ENCODE measurements around the gene LEMD1.

GRCh38 chr1:205452933-205453332 is 31.1 kb upstream of the LEMD1 start:
- no peak for TF ChIP-seq ZFP3 (CRISPR knock-in tag; IDR thresholded peaks at IDR 0.05)
- TF ChIP-seq ESRRG (CRISPR knock-in tag; IDR thresholded peaks at IDR 0.05): no peak
- TF ChIP-seq, protein P1, sequence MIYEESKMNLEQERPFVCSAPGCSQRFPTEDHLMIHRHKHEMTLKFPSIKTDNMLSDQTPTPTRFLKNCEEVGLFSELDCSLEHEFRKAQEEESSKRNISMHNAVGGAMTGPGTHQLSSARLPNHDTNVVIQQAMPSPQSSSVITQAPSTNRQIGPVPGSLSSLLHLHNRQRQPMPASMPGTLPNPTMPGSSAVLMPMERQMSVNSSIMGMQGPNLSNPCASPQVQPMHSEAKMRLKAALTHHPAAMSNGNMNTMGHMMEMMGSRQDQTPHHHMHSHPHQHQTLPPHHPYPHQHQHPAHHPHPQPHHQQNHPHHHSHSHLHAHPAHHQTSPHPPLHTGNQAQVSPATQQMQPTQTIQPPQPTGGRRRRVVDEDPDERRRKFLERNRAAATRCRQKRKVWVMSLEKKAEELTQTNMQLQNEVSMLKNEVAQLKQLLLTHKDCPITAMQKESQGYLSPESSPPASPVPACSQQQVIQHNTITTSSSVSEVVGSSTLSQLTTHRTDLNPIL (CRISPR knock-in tag; IDR thresholded peaks at IDR 0.05; ENCODE audit: low read depth): no peak
- no peak for TF ChIP-seq PPARA (CRISPR knock-in tag; IDR thresholded peaks at IDR 0.05; ENCODE audit: borderline replicate concordance)
- no peak for TF ChIP-seq RARB (CRISPR knock-in tag; IDR thresholded peaks at IDR 0.05)
- TF ChIP-seq ARNTL (CRISPR knock-in tag; IDR thresholded peaks at IDR 0.05; ENCODE audit: borderline replicate concordance, low read depth): no peak
- no peak for TF ChIP-seq CSRNP3 (CRISPR knock-in tag; IDR thresholded peaks at IDR 0.05)
- TF ChIP-seq SNAI2 (CRISPR knock-in tag; IDR thresholded peaks at IDR 0.05): no peak
- TF ChIP-seq TCF4 (CRISPR knock-in tag; IDR thresholded peaks at IDR 0.05; ENCODE audit: borderline replicate concordance): no peak
- TF ChIP-seq BACH2 (CRISPR knock-in tag; IDR thresholded peaks at IDR 0.05; ENCODE audit: borderline replicate concordance): no peak
- TF ChIP-seq POU6F1 (CRISPR knock-in tag; IDR thresholded peaks at IDR 0.05; ENCODE audit: borderline replicate concordance, low read depth): no peak
- TF ChIP-seq, protein P2, sequence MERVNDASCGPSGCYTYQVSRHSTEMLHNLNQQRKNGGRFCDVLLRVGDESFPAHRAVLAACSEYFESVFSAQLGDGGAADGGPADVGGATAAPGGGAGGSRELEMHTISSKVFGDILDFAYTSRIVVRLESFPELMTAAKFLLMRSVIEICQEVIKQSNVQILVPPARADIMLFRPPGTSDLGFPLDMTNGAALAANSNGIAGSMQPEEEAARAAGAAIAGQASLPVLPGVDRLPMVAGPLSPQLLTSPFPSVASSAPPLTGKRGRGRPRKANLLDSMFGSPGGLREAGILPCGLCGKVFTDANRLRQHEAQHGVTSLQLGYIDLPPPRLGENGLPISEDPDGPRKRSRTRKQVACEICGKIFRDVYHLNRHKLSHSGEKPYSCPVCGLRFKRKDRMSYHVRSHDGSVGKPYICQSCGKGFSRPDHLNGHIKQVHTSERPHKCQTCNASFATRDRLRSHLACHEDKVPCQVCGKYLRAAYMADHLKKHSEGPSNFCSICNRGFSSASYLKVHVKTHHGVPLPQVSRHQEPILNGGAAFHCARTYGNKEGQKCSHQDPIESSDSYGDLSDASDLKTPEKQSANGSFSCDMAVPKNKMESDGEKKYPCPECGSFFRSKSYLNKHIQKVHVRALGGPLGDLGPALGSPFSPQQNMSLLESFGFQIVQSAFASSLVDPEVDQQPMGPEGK (CRISPR knock-in tag; IDR thresholded peaks at IDR 0.05; ENCODE audit: borderline replicate concordance): no peak
- no peak for TF ChIP-seq ZFP30 (CRISPR knock-in tag; IDR thresholded peaks at IDR 0.05)

Data from SK-N-SH treated with all-trans-retinoic acid at 6 μM for 48 hours (cell line).